Measurements from ENCODE around the gene ANXA2R.

The ANXA2R gene

DNA sequence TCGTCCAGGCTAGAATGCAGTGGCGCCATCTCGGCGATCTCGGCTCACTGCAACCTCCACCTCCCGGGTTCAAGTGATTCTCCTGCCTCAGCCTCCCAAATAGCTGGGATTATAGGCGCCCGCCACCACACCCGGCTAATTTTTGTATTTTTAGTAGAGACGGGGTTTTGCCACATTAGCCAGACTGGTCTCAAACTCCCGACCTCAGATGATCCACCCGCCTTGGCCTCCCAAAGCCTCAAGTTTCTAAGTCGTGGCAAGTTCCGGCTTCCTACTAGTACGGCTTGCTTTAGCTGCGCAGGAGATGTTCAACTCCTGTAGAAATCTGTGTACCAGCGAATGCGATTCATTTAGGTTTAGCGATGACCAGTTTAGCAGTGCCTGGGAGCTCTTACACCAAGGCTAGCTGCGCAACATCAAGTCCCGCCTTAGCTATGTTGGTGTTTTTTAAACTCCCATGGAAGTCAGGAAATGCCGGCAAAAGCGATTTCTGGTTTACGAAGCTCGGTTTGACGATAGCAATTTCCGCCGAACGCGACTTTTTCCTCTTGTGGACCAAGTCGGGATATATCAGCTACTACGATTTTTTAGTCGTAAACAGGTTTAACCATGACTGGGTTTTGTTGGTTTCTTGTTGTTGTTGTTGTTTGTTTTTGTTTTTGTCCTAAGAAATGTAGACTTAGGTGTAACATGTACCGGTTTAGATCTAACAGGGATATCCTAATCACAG, 46.4 kb downstream of the ANXA2R start (continued):
- TF ChIP-seq, protein P1, sequence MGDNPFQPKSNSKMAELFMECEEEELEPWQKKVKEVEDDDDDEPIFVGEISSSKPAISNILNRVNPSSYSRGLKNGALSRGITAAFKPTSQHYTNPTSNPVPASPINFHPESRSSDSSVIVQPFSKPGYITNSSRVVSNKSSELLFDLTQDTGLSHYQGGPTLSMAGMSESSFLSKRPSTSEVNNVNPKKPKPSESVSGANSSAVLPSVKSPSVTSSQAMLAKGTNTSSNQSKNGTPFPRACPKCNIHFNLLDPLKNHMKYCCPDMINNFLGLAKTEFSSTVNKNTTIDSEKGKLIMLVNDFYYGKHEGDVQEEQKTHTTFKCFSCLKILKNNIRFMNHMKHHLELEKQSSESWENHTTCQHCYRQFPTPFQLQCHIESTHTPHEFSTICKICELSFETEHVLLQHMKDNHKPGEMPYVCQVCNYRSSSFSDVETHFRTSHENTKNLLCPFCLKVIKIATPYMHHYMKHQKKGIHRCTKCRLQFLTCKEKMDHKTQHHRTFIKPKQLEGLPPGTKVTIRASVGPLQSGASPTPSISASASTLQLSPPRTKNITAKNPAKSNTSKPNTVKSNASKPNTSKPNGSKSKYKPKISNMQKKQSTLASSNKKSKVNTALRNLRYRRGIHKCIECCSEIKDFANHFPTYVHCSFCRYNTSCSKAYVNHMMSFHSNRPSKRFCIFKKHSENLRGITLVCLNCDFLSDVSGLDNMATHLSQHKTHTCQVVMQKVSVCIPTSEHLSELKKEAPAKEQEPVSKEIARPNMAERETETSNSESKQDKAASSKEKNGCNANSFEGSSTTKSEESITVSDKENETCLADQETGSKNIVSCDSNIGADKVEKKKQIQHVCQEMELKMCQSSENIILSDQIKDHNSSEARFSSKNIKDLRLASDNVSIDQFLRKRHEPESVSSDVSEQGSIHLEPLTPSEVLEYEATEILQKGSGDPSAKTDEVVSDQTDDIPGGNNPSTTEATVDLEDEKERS (tag by site-specific recombination; IDR thresholded peaks at IDR 0.05): no peak
- TF ChIP-seq SCRT2 (tag by site-specific recombination; IDR thresholded peaks at IDR 0.05): no peak
- TF ChIP-seq ZFP37 (tag by site-specific recombination; IDR thresholded peaks at IDR 0.05): 0 out of 2 replicates have a peak, but pooled peaks have one; percentile 47
- no peak for TF ChIP-seq ZNF626 (tag by site-specific recombination; IDR thresholded peaks at IDR 0.05)
- no peak for TF ChIP-seq REPIN1 (tag by site-specific recombination; IDR thresholded peaks at IDR 0.05; ENCODE audit: low read depth)
- no peak for TF ChIP-seq ZNF571 (tag by site-specific recombination; IDR thresholded peaks at IDR 0.05)
- no peak for TF ChIP-seq ZNF23 (tag by site-specific recombination; IDR thresholded peaks at IDR 0.05; ENCODE audit: borderline replicate concordance)
- TF ChIP-seq ZSCAN16 (tag by site-specific recombination; IDR thresholded peaks at IDR 0.05): no peak
- TF ChIP-seq, protein P2, sequence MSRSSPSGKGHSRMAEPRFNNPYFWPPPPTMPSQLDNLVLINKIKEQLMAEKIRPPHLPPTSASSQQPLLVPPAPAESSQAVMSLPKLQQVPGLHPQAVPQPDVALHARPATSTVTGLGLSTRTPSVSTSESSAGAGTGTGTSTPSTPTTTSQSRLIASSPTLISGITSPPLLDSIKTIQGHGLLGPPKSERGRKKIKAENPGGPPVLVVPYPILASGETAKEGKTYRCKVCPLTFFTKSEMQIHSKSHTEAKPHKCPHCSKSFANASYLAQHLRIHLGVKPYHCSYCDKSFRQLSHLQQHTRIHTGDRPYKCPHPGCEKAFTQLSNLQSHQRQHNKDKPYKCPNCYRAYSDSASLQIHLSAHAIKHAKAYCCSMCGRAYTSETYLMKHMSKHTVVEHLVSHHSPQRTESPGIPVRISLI (tag by site-specific recombination; IDR thresholded peaks at IDR 0.05): peak; percentile 7; the same call in 1 of the 2 replicates
- TF ChIP-seq ZFP69B (tag by site-specific recombination; IDR thresholded peaks at IDR 0.05): no peak
- no peak for TF ChIP-seq ZNF350 (tag by site-specific recombination; IDR thresholded peaks at IDR 0.05)
- TF ChIP-seq, protein P3, sequence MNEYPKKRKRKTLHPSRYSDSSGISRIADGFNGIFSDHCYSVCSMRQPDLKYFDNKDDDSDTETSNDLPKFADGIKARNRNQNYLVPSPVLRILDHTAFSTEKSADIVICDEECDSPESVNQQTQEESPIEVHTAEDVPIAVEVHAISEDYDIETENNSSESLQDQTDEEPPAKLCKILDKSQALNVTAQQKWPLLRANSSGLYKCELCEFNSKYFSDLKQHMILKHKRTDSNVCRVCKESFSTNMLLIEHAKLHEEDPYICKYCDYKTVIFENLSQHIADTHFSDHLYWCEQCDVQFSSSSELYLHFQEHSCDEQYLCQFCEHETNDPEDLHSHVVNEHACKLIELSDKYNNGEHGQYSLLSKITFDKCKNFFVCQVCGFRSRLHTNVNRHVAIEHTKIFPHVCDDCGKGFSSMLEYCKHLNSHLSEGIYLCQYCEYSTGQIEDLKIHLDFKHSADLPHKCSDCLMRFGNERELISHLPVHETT (tag by site-specific recombination; IDR thresholded peaks at IDR 0.05): no peak
- TF ChIP-seq, protein P4, sequence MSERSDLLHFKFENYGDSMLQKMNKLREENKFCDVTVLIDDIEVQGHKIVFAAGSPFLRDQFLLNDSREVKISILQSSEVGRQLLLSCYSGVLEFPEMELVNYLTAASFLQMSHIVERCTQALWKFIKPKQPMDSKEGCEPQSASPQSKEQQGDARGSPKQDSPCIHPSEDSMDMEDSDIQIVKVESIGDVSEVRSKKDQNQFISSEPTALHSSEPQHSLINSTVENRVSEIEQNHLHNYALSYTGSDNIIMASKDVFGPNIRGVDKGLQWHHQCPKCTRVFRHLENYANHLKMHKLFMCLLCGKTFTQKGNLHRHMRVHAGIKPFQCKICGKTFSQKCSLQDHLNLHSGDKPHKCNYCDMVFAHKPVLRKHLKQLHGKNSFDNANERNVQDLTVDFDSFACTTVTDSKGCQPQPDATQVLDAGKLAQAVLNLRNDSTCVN (tag by site-specific recombination; optimal IDR thresholded peaks at IDR 0.05): no peak
- TF ChIP-seq GLIS1 (tag by site-specific recombination; IDR thresholded peaks at IDR 0.05): 0 out of 2 replicates have a peak, but pooled peaks have one; percentile 8
- TF ChIP-seq, protein P5, sequence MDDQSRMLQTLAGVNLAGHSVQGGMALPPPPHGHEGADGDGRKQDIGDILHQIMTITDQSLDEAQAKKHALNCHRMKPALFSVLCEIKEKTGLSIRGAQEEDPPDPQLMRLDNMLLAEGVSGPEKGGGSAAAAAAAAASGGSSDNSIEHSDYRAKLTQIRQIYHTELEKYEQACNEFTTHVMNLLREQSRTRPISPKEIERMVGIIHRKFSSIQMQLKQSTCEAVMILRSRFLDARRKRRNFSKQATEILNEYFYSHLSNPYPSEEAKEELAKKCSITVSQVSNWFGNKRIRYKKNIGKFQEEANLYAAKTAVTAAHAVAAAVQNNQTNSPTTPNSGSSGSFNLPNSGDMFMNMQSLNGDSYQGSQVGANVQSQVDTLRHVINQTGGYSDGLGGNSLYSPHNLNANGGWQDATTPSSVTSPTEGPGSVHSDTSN (CRISPR knock-in tag; IDR thresholded peaks at IDR 0.05): no peak
- TF ChIP-seq, protein P6, sequence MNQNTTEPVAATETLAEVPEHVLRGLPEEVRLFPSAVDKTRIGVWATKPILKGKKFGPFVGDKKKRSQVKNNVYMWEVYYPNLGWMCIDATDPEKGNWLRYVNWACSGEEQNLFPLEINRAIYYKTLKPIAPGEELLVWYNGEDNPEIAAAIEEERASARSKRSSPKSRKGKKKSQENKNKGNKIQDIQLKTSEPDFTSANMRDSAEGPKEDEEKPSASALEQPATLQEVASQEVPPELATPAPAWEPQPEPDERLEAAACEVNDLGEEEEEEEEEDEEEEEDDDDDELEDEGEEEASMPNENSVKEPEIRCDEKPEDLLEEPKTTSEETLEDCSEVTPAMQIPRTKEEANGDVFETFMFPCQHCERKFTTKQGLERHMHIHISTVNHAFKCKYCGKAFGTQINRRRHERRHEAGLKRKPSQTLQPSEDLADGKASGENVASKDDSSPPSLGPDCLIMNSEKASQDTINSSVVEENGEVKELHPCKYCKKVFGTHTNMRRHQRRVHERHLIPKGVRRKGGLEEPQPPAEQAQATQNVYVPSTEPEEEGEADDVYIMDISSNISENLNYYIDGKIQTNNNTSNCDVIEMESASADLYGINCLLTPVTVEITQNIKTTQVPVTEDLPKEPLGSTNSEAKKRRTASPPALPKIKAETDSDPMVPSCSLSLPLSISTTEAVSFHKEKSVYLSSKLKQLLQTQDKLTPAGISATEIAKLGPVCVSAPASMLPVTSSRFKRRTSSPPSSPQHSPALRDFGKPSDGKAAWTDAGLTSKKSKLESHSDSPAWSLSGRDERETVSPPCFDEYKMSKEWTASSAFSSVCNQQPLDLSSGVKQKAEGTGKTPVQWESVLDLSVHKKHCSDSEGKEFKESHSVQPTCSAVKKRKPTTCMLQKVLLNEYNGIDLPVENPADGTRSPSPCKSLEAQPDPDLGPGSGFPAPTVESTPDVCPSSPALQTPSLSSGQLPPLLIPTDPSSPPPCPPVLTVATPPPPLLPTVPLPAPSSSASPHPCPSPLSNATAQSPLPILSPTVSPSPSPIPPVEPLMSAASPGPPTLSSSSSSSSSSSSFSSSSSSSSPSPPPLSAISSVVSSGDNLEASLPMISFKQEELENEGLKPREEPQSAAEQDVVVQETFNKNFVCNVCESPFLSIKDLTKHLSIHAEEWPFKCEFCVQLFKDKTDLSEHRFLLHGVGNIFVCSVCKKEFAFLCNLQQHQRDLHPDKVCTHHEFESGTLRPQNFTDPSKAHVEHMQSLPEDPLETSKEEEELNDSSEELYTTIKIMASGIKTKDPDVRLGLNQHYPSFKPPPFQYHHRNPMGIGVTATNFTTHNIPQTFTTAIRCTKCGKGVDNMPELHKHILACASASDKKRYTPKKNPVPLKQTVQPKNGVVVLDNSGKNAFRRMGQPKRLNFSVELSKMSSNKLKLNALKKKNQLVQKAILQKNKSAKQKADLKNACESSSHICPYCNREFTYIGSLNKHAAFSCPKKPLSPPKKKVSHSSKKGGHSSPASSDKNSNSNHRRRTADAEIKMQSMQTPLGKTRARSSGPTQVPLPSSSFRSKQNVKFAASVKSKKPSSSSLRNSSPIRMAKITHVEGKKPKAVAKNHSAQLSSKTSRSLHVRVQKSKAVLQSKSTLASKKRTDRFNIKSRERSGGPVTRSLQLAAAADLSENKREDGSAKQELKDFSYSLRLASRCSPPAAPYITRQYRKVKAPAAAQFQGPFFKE (tag by site-specific recombination; IDR thresholded peaks at IDR 0.05; ENCODE audit: borderline replicate concordance): no peak
- TF ChIP-seq ZNF610 (tag by site-specific recombination; IDR thresholded peaks at IDR 0.05; ENCODE audit: borderline replicate concordance): no peak
- no peak for TF ChIP-seq ZNF426 (tag by site-specific recombination; IDR thresholded peaks at IDR 0.05)
- TF ChIP-seq ZNF529 (tag by site-specific recombination; IDR thresholded peaks at IDR 0.05; ENCODE audit: insufficient replicate concordance): no peak
- TF ChIP-seq, protein P7, sequence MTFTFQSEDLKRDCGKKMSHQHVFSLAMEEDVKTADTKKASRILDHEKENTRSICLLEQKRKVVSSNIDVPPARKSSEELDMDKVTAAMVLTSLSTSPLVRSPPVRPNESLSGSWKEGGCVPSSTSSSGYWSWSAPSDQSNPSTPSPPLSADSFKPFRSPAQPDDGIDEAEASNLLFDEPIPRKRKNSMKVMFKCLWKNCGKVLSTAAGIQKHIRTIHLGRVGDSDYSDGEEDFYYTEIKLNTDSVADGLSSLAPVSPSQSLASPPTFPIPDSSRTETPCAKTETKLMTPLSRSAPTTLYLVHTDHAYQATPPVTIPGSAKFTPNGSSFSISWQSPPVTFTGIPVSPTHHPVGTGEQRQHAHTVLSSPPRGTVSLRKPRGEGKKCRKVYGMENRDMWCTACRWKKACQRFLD (tag by site-specific recombination; IDR thresholded peaks at IDR 0.05): no peak

Measured in HEK293 (cell line).